ENCODE measurements around the gene CLDN10. TPM values are rescaled to one million over a fixed set of nuclear protein-coding genes. Genes with fewer than 3 reads are reported as not detected.

Gene CLDN10
- total and polyA plus RNA-seq, 2 experiments from 2014 or later, result 0.83 to 2.4 TPM

GRCh38 chr13:95620030-95620824, 67.7 kb downstream of the CLDN10 start:
- no peaks in the 10 kb centered on the region for H3K27me3 ChIP-seq
- no peak overlapping the region for H3K4me3 ChIP-seq
- no peaks in the 10 kb centered on the region for H3K9me3 ChIP-seq (ENCODE audit: low read depth)
- no peak for DNase-seq (ENCODE audit: low spot score)
- H3K27ac ChIP-seq, result no peak overlapping the region
- no peaks in the 10 kb centered on the region for H3K4me1 ChIP-seq (ENCODE audit: insufficient read depth)
- H3K36me3 ChIP-seq (replicated peaks; ENCODE audit: insufficient read depth, low read depth), result no peaks in the 10 kb centered on the region
- no peak overlapping the region for H3K4me2 ChIP-seq
- no peak overlapping the region for H2AFZ ChIP-seq
- H3K79me2 ChIP-seq, result no peaks in the 10 kb centered on the region
- 85% methylated on average over 2 of the region's 2 CpGs for WGBS (ENCODE audit: low lambda C conversion rate, missing lambda C conversion rate)
- no peak for TF ChIP-seq EZH2phosphoT487 (IDR thresholded peaks at IDR 0.05; ENCODE audit: low read depth, severe bottlenecking, unreplicated experiment)
- TF ChIP-seq CTCF (IDR thresholded peaks at IDR 0.05; ENCODE audit: poor library complexity), result no peak
- TF ChIP-seq EZH2 (IDR thresholded peaks at IDR 0.05; ENCODE audit: borderline replicate concordance), result no peak
- H3K9me2 ChIP-seq (replicated peaks; ENCODE audit: insufficient read depth), result no peaks in the 10 kb centered on the region
- H4K20me1 ChIP-seq (ENCODE audit: insufficient read depth, poor library complexity, severe bottlenecking), result no peaks in the 10 kb centered on the region

- H3K36me3 ChIP-seq (replicated peaks; ENCODE audit: insufficient read depth, low read depth), result no peaks in the 10 kb centered on the region
- no peaks in the 10 kb centered on the region for H4K20me1 ChIP-seq (ENCODE audit: insufficient read depth, poor library complexity, severe bottlenecking)
- no peak for DNase-seq (ENCODE audit: low spot score)
- no peak overlapping the region for H3K4me3 ChIP-seq
- no peak overlapping the region for H3K4me2 ChIP-seq
- H3K27ac ChIP-seq, result no peak overlapping the region
- no peaks in the 10 kb centered on the region for H3K27me3 ChIP-seq
- H3K9me2 ChIP-seq (replicated peaks; ENCODE audit: insufficient read depth), result no peaks in the 10 kb centered on the region
- no peak overlapping the region for H2AFZ ChIP-seq
- no peaks in the 10 kb centered on the region for H3K79me2 ChIP-seq
- H3K9me3 ChIP-seq (ENCODE audit: low read depth), result no peaks in the 10 kb centered on the region
- no peaks in the 10 kb centered on the region for H3K4me1 ChIP-seq (ENCODE audit: insufficient read depth)
- WGBS (ENCODE audit: low lambda C conversion rate, missing lambda C conversion rate), result 92% methylated on average over 10 of the region's 10 CpGs
- TF ChIP-seq EZH2phosphoT487 (IDR thresholded peaks at IDR 0.05; ENCODE audit: low read depth, severe bottlenecking, unreplicated experiment) (no peak), CTCF (IDR thresholded peaks at IDR 0.05; ENCODE audit: poor library complexity) (no peak), EZH2 (IDR thresholded peaks at IDR 0.05; ENCODE audit: borderline replicate concordance) (no peak)
Measured at GRCh38 chr13:95620825-95621498, 68.4 kb downstream of the CLDN10 start.

GRCh38 chr13:95623141-95623540, 70.6 kb downstream of the CLDN10 start:
- H4K20me1 ChIP-seq (ENCODE audit: insufficient read depth, poor library complexity, severe bottlenecking), result no peaks in the 10 kb centered on the region
- no peak overlapping the region for H3K4me3 ChIP-seq
- no peak overlapping the region for H3K27ac ChIP-seq
- H3K4me1 ChIP-seq (ENCODE audit: insufficient read depth), result no peaks in the 10 kb centered on the region
- no peak overlapping the region for H3K4me2 ChIP-seq
- no peaks in the 10 kb centered on the region for H3K36me3 ChIP-seq (replicated peaks; ENCODE audit: insufficient read depth, low read depth)
- TF ChIP-seq EZH2phosphoT487 (IDR thresholded peaks at IDR 0.05; ENCODE audit: low read depth, severe bottlenecking, unreplicated experiment) (no peak), CTCF (IDR thresholded peaks at IDR 0.05; ENCODE audit: poor library complexity) (no peak), EZH2 (IDR thresholded peaks at IDR 0.05; ENCODE audit: borderline replicate concordance) (no peak)
- H3K9me3 ChIP-seq (ENCODE audit: low read depth), result no peaks in the 10 kb centered on the region
- DNase-seq (ENCODE audit: low spot score), result no peak
- no peak overlapping the region for H2AFZ ChIP-seq
- H3K79me2 ChIP-seq, result no peaks in the 10 kb centered on the region
- 56% methylated on average over 5 of the region's 5 CpGs for WGBS (ENCODE audit: low lambda C conversion rate, missing lambda C conversion rate)
- H3K9me2 ChIP-seq (replicated peaks; ENCODE audit: insufficient read depth), result no peaks in the 10 kb centered on the region
- no peaks in the 10 kb centered on the region for H3K27me3 ChIP-seq
